HL-60 (cell line): ENCODE measurements around the gene NXPH4.

Experiments
- POLR2AphosphoS5 ChIP-seq: IDR thresholded peaks from 2 replicates; pipeline ENCODE4 v1.6.1; 2012; ENCODE audit warnings: low read depth
- TF ChIP-seq, protein P1 (sequence below): IDR thresholded peaks from one replicate; pipeline ENCODE4 v1.5.1; 2011; ENCODE audit warnings: low read length, control low read depth, inconsistent platforms; ENCODE audit not compliant: insufficient read depth

DNA sequence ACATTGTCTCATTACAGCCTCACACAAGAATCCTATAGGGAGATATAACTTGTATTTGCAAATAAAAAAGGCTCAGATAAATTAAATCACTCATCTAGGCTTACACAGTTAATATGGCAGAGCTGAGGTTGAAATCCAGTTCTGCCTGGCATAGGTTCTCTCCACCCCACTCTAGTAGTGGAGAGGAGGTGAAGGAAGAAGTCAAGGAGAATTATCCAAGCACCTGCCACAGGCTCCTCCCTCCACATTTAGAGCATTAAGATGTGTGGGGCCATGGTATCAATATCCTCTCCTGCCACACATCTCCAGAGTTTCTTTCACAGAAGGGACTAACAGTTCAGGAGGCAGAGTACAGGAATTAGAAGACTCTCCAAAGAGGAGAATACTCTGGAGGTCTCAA is 56.9 kb downstream of the NXPH4 start:
- TF ChIP-seq, protein P1, sequence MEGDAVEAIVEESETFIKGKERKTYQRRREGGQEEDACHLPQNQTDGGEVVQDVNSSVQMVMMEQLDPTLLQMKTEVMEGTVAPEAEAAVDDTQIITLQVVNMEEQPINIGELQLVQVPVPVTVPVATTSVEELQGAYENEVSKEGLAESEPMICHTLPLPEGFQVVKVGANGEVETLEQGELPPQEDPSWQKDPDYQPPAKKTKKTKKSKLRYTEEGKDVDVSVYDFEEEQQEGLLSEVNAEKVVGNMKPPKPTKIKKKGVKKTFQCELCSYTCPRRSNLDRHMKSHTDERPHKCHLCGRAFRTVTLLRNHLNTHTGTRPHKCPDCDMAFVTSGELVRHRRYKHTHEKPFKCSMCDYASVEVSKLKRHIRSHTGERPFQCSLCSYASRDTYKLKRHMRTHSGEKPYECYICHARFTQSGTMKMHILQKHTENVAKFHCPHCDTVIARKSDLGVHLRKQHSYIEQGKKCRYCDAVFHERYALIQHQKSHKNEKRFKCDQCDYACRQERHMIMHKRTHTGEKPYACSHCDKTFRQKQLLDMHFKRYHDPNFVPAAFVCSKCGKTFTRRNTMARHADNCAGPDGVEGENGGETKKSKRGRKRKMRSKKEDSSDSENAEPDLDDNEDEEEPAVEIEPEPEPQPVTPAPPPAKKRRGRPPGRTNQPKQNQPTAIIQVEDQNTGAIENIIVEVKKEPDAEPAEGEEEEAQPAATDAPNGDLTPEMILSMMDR, result no peak
- TF ChIP-seq POLR2AphosphoS5, result no peak
